Peyer's patch (tissue), 4 donors: ENCODE measurements around the gene ATG5. TPM values are rescaled to one million over a fixed set of nuclear protein-coding genes. Genes with fewer than 3 reads are reported as not detected.

Experiments used
- DNase-seq, 3 donors: peaks; one replicate each; pipeline ENCODE4 v3.0.0-alpha.2; 2017 to 2019
- H3K27ac ChIP-seq, 4 donors: fragments of 200-600 bp; sonication (generic); one replicate each; pipeline ENCODE4 v1.5.1; 2016 to 2019
- H3K27me3 ChIP-seq, 2 donors: fragments of 200-600 bp; sonication (generic); one replicate each; pipeline ENCODE4 v1.5.1; 2019
- H3K36me3 ChIP-seq, 3 donors: fragments of 200-600 bp; sonication (generic); one replicate each; pipeline ENCODE4 v1.5.1; 2016 to 2019
- H3K4me1 ChIP-seq, 4 donors: fragments of 200-600 bp; sonication (generic); one replicate each; pipeline ENCODE4 v1.5.1; 2016 to 2019
- H3K4me3 ChIP-seq, 4 donors: fragments of 200-600 bp; sonication (generic); 1 replicate in 3 of 4; 2 replicates in 1 of 4; pipeline ENCODE4 v1.5.1; 2016 to 2019; ENCODE audit warnings: mild to moderate bottlenecking in 1 of 4
- H3K9me3 ChIP-seq, 4 donors: fragments of 200-600 bp; sonication (generic); one replicate each; pipeline ENCODE4 v1.5.1; 2016 to 2019; ENCODE audit warnings: mild to moderate bottlenecking in 1 of 4
- CTCF ChIP-seq, 6 experiments: fragments of 450-650 bp in 4 of 6; fragments of 200-600 bp in 2 of 6; sonication (generic) in 1 of 6; IDR thresholded peaks; one replicate each; pipeline ENCODE4 v1.5.1; 2017 to 2019; ENCODE audit warnings: antibody characterized with exemption in 6 of 6, mild to moderate bottlenecking in 3 of 6, moderate library complexity in 1 of 6
- POLR2A ChIP-seq, 2 donors: fragments of 450-650 bp; IDR thresholded peaks; one replicate each; pipeline ENCODE4 v1.5.1; 2017; ENCODE audit warnings: antibody characterized with exemption in 2 of 2, mild to moderate bottlenecking in 2 of 2, moderate library complexity in 2 of 2
- total RNA-seq, 4 donors: library from RNA; depleted of rRNA; stranded (reverse); fragments of >200 nt; gene quantifications; one replicate each; pipeline ENCODE4 v1.1.0, GENCODE V29; 2016

Gene ATG5
- total RNA-seq, 4 donors from 2014 or later, result 42.7 to 73.4 (median 60.2) TPM

GRCh38 chr6:106347219-106347618, 21.7 kb upstream of the ATG5 start:
- Histone ChIP-seq H3K9me3 (no peaks in the 10 kb centered on the region), H3K27me3 (no peaks in the 10 kb centered on the region), H3K4me1 (no peaks in the 10 kb centered on the region), H3K4me3 (no peak overlapping the region), H3K36me3 (no peaks in the 10 kb centered on the region), H3K27ac (no peak overlapping the region)
- no peak for DNase-seq
- TF ChIP-seq POLR2A (IDR thresholded peaks at IDR 0.05) (no peak), CTCF (IDR thresholded peaks at IDR 0.05) (no peak)

DNA sequence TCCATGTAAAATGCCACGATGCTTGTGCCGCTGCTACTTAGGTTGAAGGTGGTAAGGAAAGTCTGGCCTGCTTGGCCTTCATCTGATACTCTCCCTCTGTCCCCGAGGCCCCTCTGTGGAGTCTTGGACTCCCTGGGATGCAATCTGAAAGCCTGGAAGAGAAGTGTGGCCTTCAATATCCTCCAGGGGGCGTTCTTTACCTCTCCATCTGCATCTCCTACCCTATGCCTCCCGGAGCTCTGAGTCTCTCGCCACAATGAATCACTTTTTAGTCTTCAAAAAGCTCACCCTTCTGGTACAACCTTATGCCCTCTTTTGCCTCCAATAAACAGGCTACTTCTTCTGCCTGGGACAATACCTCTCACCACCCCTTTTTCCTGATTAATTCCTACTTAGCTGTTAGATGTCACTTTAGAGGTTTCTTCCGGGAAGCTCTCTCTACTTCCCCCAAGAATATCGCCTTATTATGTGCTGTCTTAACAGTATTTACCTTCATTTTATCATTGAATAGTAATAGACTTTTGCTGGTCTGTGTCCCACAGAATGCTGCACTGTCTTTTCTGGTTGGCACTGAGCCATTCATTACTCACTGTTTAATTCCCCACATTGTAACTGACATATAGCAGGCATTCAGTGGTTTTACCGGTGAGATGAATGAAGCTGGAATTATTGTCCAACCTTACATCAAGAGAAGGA, 13.9 kb upstream of the ATG5 start:
- H3K4me1 ChIP-seq, result no peaks in the 10 kb centered on the region
- H3K9me3 ChIP-seq, result no peaks in the 10 kb centered on the region
- DNase-seq, result peak in 2 of 3 donors; percentile 31 to 76
- TF ChIP-seq POLR2A (IDR thresholded peaks at IDR 0.05), result no peak
- TF ChIP-seq CTCF (IDR thresholded peaks at IDR 0.05), result peak in 5 of 6 experiments; percentile 13 to 72 (median 66)
- H3K36me3 ChIP-seq, result no peaks in the 10 kb centered on the region
- H3K4me3 ChIP-seq, result peak overlapping the region in 1 of 4 donors; percentile 21
- no peak overlapping the region for H3K27ac ChIP-seq
- H3K27me3 ChIP-seq, result no peaks in the 10 kb centered on the region

DNA sequence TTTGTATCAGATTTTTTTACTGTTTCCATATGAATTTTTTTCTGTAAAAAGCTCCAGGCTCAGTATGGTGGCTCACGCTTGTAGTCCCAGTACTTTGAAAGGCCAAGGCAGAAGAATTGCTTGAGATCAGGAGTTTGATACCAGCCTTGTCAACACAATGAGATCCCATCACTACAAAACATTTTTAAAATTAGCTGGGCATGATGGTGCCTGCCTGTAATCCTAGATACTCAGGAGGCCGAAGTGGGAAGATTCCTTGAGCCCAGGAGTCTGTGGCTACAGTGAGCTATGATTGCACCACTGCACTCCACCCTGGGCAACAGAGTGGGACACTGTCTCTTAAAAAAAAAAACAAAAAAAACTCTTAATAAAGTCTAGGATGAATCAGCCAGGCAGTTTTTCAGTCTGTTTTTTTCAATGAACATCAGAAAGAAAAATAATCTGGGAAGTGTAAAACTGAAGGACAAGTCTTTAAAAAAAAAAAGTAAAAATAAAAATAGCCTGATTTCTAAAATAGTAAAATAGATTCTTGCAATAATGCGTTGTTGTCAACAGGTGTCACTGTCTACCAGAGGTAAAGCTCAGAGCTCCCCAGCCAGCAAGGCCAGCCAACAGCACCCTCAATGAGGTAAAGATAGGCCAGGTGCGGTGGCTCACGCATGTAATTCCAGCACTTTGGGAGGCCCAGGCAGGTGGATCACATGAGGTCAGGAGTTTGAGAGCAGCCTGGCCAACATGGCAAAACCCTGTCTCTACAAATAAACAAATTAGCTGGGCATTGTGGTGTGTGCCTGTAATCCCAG, 9.3 kb upstream of the ATG5 start:
- Histone ChIP-seq H3K9me3 (no peaks in the 10 kb centered on the region), H3K27ac (no peak overlapping the region), H3K36me3 (no peaks in the 10 kb centered on the region), H3K4me1 (no peaks in the 10 kb centered on the region), H3K4me3 (no peak overlapping the region), H3K27me3 (no peaks in the 10 kb centered on the region)
- TF ChIP-seq POLR2A (IDR thresholded peaks at IDR 0.05) (no peak), CTCF (IDR thresholded peaks at IDR 0.05) (peak; percentile 28 to 76 (median 70))
- DNase-seq, result peak; percentile 26 to 72 (median 51)

GRCh38 chr6:106324726-106325335, 729 bp downstream of the ATG5 start:
- Histone ChIP-seq H3K4me1 (peaks cover 0 to 20% (median 1%) of the 10 kb centered on the region in 4 donors), H3K36me3 (no peaks in the 10 kb centered on the region), H3K4me3 (peak overlapping the region; percentile 71 to 82 (median 74)), H3K27me3 (no peaks in the 10 kb centered on the region), H3K9me3 (no peaks in the 10 kb centered on the region), H3K27ac (peak overlapping the region; percentile 86 to 94 (median 92))
- TF ChIP-seq POLR2A (IDR thresholded peaks at IDR 0.05), result no peak
- TF ChIP-seq CTCF (IDR thresholded peaks at IDR 0.05), result no peak
- DNase-seq, result no peak

GRCh38 chr6:106321940-106322339, 3.6 kb downstream of the ATG5 start:
- Histone ChIP-seq H3K9me3 (no peaks in the 10 kb centered on the region), H3K36me3 (no peaks in the 10 kb centered on the region), H3K4me1 (peaks cover 0 to 20% (median 1%) of the 10 kb centered on the region in 4 donors), H3K4me3 (no peak overlapping the region), H3K27ac (no peak overlapping the region), H3K27me3 (no peaks in the 10 kb centered on the region)
- DNase-seq, result no peak
- TF ChIP-seq POLR2A (IDR thresholded peaks at IDR 0.05) (no peak), CTCF (IDR thresholded peaks at IDR 0.05) (no peak)
